Neural progenitor cell (in vitro differentiated cells): ENCODE results near the gene INTS11.

Experiments used
- EZH2 ChIP-seq: fragments of 200-600 bp; sonication (generic); IDR thresholded peaks from 2 replicates; pipeline ENCODE4 v1.6.1; 2017; ENCODE audit warnings: antibody characterized with exemption, mild to moderate bottlenecking, moderate library complexity
- TF ChIP-seq, protein P1 (sequence below): fragments of 200-600 bp; sonication (generic); IDR thresholded peaks from 2 replicates; pipeline ENCODE4 v1.5.1; 2017; ENCODE audit warnings: antibody characterized with exemption, mild to moderate bottlenecking

DNA sequence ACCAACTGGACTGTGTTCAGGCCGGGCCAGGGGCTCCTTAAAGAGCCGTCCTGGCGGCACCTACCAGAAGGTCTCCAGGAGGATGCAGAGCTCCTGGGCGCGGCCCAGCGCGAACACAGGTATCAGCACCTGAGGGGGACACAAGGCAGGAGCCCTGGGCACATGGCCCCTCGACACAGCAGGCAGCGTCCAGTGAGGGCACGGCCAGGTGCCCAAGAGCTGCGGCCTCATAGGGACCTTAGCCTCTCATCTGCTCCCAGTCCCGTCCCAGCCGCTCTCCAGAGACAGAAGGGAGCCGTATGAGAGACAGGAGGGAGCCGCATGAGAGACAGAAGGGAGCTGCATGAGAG, 10.2 kb downstream of the INTS11 start:
- TF ChIP-seq, protein P1, sequence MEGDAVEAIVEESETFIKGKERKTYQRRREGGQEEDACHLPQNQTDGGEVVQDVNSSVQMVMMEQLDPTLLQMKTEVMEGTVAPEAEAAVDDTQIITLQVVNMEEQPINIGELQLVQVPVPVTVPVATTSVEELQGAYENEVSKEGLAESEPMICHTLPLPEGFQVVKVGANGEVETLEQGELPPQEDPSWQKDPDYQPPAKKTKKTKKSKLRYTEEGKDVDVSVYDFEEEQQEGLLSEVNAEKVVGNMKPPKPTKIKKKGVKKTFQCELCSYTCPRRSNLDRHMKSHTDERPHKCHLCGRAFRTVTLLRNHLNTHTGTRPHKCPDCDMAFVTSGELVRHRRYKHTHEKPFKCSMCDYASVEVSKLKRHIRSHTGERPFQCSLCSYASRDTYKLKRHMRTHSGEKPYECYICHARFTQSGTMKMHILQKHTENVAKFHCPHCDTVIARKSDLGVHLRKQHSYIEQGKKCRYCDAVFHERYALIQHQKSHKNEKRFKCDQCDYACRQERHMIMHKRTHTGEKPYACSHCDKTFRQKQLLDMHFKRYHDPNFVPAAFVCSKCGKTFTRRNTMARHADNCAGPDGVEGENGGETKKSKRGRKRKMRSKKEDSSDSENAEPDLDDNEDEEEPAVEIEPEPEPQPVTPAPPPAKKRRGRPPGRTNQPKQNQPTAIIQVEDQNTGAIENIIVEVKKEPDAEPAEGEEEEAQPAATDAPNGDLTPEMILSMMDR: no peak
- TF ChIP-seq EZH2: no peak
